WERI-Rb-1 (cell line): ENCODE data around the gene MORC3.

Experiments
- DNase-seq: peaks from one replicate; pipeline ENCODE4 v3.0.0-alpha.2; 2020
- H3K27ac ChIP-seq: fragments of 250-450 bp; sonication (Bioruptor Pico); 2 replicates; pipeline ENCODE4 v1.5.1; 2020; ENCODE audit warnings: mild to moderate bottlenecking, moderate library complexity
- H3K27me3 ChIP-seq: fragments of 250-450 bp; sonication (Bioruptor Pico); 2 replicates; pipeline ENCODE4 v1.5.1; 2021; ENCODE audit warnings: mild to moderate bottlenecking, low read depth, moderate library complexity; ENCODE audit not compliant: insufficient read depth, severe bottlenecking
- H3K36me3 ChIP-seq: fragments of 250-450 bp; sonication (Bioruptor Pico); 2 replicates; pipeline ENCODE4 v1.5.1; 2020; ENCODE audit warnings: mild to moderate bottlenecking, moderate library complexity
- H3K4me3 ChIP-seq: 2 replicates; pipeline ENCODE4 v1.5.1; 2011; ENCODE audit warnings: low read depth, mild to moderate bottlenecking, control low read depth, low read length
- H3K9me3 ChIP-seq: fragments of 250-450 bp; sonication (Bioruptor Pico); 2 replicates; pipeline ENCODE4 v1.5.1; 2021; ENCODE audit warnings: mild to moderate bottlenecking, moderate library complexity; ENCODE audit not compliant: severe bottlenecking
- TF ChIP-seq, protein P1 (sequence below): IDR thresholded peaks from 2 replicates; pipeline ENCODE4 v1.5.1; 2011; ENCODE audit warnings: low read depth, mild to moderate bottlenecking, control low read depth, inconsistent platforms, low read length

The MORC3 gene

GRCh38 chr21:36344931-36345330 lies 24.9 kb downstream of the MORC3 start:
- H3K4me3 ChIP-seq = no peak overlapping the region
- TF ChIP-seq, protein P1, sequence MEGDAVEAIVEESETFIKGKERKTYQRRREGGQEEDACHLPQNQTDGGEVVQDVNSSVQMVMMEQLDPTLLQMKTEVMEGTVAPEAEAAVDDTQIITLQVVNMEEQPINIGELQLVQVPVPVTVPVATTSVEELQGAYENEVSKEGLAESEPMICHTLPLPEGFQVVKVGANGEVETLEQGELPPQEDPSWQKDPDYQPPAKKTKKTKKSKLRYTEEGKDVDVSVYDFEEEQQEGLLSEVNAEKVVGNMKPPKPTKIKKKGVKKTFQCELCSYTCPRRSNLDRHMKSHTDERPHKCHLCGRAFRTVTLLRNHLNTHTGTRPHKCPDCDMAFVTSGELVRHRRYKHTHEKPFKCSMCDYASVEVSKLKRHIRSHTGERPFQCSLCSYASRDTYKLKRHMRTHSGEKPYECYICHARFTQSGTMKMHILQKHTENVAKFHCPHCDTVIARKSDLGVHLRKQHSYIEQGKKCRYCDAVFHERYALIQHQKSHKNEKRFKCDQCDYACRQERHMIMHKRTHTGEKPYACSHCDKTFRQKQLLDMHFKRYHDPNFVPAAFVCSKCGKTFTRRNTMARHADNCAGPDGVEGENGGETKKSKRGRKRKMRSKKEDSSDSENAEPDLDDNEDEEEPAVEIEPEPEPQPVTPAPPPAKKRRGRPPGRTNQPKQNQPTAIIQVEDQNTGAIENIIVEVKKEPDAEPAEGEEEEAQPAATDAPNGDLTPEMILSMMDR = no peak
- H3K27me3 ChIP-seq = no peaks in the 10 kb centered on the region
- H3K9me3 ChIP-seq = no peaks in the 10 kb centered on the region
- DNase-seq = no peak
- H3K27ac ChIP-seq = no peak overlapping the region
- peaks cover 95% of the 10 kb centered on the region for H3K36me3 ChIP-seq

GRCh38 chr21:36347278-36347961 lies 27.4 kb downstream of the MORC3 start:
- no peak overlapping the region for H3K27ac ChIP-seq

GRCh38 chr21:36347962-36348328 lies 27.9 kb downstream of the MORC3 start:
- Histone ChIP-seq H3K9me3 (no peaks in the 10 kb centered on the region), H3K27me3 (no peaks in the 10 kb centered on the region), H3K27ac (no peak overlapping the region), H3K36me3 (peaks cover 90% of the 10 kb centered on the region), H3K4me3 (no peak overlapping the region)
- TF ChIP-seq, protein P1 = no peak
- DNase-seq = no peak

More at GRCh38 chr21:36347278-36347961, 27.4 kb downstream of the MORC3 start:
- Histone ChIP-seq H3K4me3 (no peak overlapping the region), H3K9me3 (no peaks in the 10 kb centered on the region), H3K36me3 (peaks cover 93% of the 10 kb centered on the region), H3K27me3 (no peaks in the 10 kb centered on the region)
- TF ChIP-seq, protein P1 = no peak
- DNase-seq = no peak

DNA sequence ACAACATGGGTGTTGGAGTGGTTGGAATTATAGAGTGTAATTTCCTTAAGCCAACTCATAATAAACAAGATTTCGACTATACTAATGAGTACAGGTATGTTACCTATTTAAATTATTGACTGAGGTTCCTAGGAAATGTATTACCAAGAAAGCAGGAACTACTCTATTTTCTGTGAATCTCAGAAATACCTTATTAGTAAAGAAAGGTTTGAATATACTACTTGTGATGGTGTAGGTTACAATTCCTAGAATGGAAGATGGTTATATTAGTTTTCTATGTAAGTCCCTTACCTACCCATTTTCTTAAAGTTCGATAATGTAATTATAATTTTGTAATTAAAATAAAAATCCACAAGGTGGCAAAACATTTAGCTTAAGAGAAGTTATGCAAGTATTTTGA lies 29.3 kb downstream of the MORC3 start:
- Histone ChIP-seq H3K27me3 (no peaks in the 10 kb centered on the region), H3K4me3 (no peak overlapping the region), H3K36me3 (peaks cover 77% of the 10 kb centered on the region), H3K9me3 (no peaks in the 10 kb centered on the region), H3K27ac (no peak overlapping the region)
- no peak for DNase-seq
- TF ChIP-seq, protein P1 = no peak

DNA sequence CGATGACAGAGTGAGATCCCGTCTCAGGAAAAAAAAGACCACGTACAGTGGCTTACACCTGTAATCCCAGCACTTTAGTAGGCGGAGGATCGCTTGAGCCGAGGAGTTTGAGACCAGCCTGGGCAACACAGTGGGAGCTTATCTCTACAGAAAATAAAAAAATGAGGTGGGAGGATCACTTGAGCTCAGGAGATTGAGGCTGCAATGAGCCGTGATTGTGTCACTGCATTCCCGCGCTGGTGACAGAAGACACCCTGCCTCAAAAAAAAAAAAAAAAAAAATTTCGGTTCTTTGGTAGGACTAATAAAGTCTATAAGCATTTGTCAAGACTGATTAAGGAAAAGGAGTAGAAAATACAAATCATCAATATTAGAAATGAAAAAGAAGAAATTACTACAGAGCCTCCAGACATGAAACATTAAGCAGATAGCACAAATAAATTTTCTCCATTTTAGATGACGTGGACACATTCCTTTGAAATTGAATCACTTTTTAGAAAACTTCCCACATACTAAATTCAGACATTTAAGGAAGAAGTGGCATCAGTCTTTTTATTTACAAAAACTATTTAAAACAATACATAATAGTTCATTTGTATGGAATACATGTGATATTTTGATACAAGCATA lies 30.4 kb downstream of the MORC3 start:
- no peak for DNase-seq
- no peak overlapping the region for H3K27ac ChIP-seq
- no peak overlapping the region for H3K4me3 ChIP-seq
- no peaks in the 10 kb centered on the region for H3K9me3 ChIP-seq
- peaks cover 77% of the 10 kb centered on the region for H3K36me3 ChIP-seq
- no peaks in the 10 kb centered on the region for H3K27me3 ChIP-seq
- TF ChIP-seq, protein P1 = no peak
